ENCODE data around the gene KRTAP4-5. TPM values are rescaled to one million over a fixed set of nuclear protein-coding genes. Genes with fewer than 3 reads are reported as not detected.

Gene KRTAP4-5
- total RNA-seq, 1 experiment from 2014 or later = not detected

GRCh38 chr17:41184480-41184961 lies 34.9 kb upstream of the KRTAP4-5 start, which contains the start of gene KRTAP4-1:
Gene KRTAP4-1, minus strand, starts transcription at chr17:41184911. Its CDS starts 57 bp downstream, at chr17:41184854.
- CTCF ChIA-PET = no interaction called here

GRCh38 chr17:41178843-41179616 lies 29.4 kb upstream of the KRTAP4-5 start:
- DNase-seq (ENCODE audit: low spot score) (no peak), ATAC-seq (no peak)
- Mint-ChIP-seq H3K36me3 (no peaks in the 10 kb centered on the region), H3K4me1 (no peaks in the 10 kb centered on the region), H3K9me3 (no peaks in the 10 kb centered on the region), H3K4me3 (no peak overlapping the region), H3K27me3 (ENCODE audit: low read depth) (no peaks in the 10 kb centered on the region; the same call in 1 of the 2 replicates), H3K27ac (no peak overlapping the region)
- TF ChIP-seq GABPB1 (CRISPR knock-in tag; IDR thresholded peaks at IDR 0.05) = no peak
- no peak for TF ChIP-seq STAT6 (CRISPR knock-in tag; conservative IDR thresholded peaks at IDR 0.05; ENCODE audit: low read depth)
- TF ChIP-seq TP53 (CRISPR knock-in tag; IDR thresholded peaks at IDR 0.05) = no peak
- no peak for TF ChIP-seq ZMAT4 (CRISPR knock-in tag; IDR thresholded peaks at IDR 0.05)
- TF ChIP-seq TCF7 (CRISPR knock-in tag; IDR thresholded peaks at IDR 0.05; ENCODE audit: low read depth) = no peak
- TF ChIP-seq MAX (CRISPR knock-in tag; IDR thresholded peaks at IDR 0.05) = no peak
- TF ChIP-seq E2F4 (CRISPR knock-in tag; IDR thresholded peaks at IDR 0.05; ENCODE audit: borderline replicate concordance, low read depth) = no peak
- no peak for TF ChIP-seq HMGXB4 (CRISPR knock-in tag; IDR thresholded peaks at IDR 0.05)
- TF ChIP-seq USF1 (CRISPR knock-in tag; IDR thresholded peaks at IDR 0.05) = no peak
- no peak for TF ChIP-seq ATF1 (CRISPR knock-in tag; IDR thresholded peaks at IDR 0.05)
- ChIA-PET CTCF (interaction anchor here (1.5 kb wide), 1 partner anchor 316 kb away, joined by 3 read pairs; no protein-coding TSS in a partner anchor), POLR2A (no interaction called here)

More at GRCh38 chr17:41184480-41184961, 34.9 kb upstream of the KRTAP4-5 start, which contains the start of gene KRTAP4-1:
- H3K4me1 Mint-ChIP-seq = no peaks in the 10 kb centered on the region
- TF ChIP-seq FOXK1 (CRISPR knock-in tag; IDR thresholded peaks at IDR 0.05) (no peak), ZNF121 (CRISPR knock-in tag; IDR thresholded peaks at IDR 0.05) (no peak), ZNF423 (CRISPR knock-in tag; IDR thresholded peaks at IDR 0.05) (peak; percentile 86), NR1H2 (CRISPR knock-in tag; IDR thresholded peaks at IDR 0.05) (no peak)
- ATAC-seq (no peak), DNase-seq (ENCODE audit: low spot score) (no peak)
- peaks cover 4% of the 10 kb centered on the region; the same call in 1 of the 2 replicates for H3K9me3 Mint-ChIP-seq
- no peak within 1 kb of the TSS for H3K27ac Mint-ChIP-seq
- POLR2A ChIA-PET = no interaction called here
- no peak within 1 kb of the TSS for H3K4me3 Mint-ChIP-seq
- no peaks in the 10 kb centered on the region for H3K36me3 Mint-ChIP-seq
- no peaks in the 10 kb centered on the region for H3K27me3 Mint-ChIP-seq (ENCODE audit: low read depth)
